Upper lobe of left lung (tissue), 6 donors: ENCODE data around the gene SUB1. TPM values are rescaled to one million over a fixed set of nuclear protein-coding genes. Genes with fewer than 3 reads are reported as not detected.

ENCODE experiments used
- ATAC-seq, 2 donors: fragments of 200-7000 bp; cut with Tn5 transposase; one replicate each; pipeline ENCODE4 v1.9.1; 2022; ENCODE audit warnings: mild to moderate bottlenecking in 2 of 2, moderate library complexity in 2 of 2; ENCODE audit not compliant: low FRiP score in 2 of 2
- DNase-seq, 2 donors: peaks; one replicate each; pipeline ENCODE4 v3.0.0-alpha.2; 2019 to 2020
- H3K27ac ChIP-seq, 4 donors: fragments of 200-600 bp; sonication (generic); one replicate each; pipeline ENCODE4 v1.5.1; 2016 to 2019
- H3K27me3 ChIP-seq, 4 donors: fragments of 200-600 bp; sonication (generic); one replicate each; pipeline ENCODE4 v1.5.1; 2017 to 2019
- H3K36me3 ChIP-seq, 4 donors: fragments of 200-600 bp; sonication (generic); one replicate each; pipeline ENCODE4 v1.5.1; 2016 to 2019
- H3K4me1 ChIP-seq, 4 donors: fragments of 200-600 bp; sonication (generic); one replicate each; pipeline ENCODE4 v1.5.1; 2018 to 2019
- H3K4me3 ChIP-seq, 4 donors: fragments of 200-600 bp; sonication (generic); one replicate each; pipeline ENCODE4 v1.5.1; 2017 to 2019; ENCODE audit warnings: mild to moderate bottlenecking in 2 of 4, moderate library complexity in 1 of 4
- H3K9me3 ChIP-seq, 4 donors: fragments of 200-600 bp; sonication (generic); one replicate each; pipeline ENCODE4 v1.5.1; 2018 to 2019
- CTCF ChIP-seq, 6 experiments: fragments of 450-650 bp in 4 of 6; fragments of 200-600 bp in 2 of 6; sonication (generic) in 2 of 6; IDR thresholded peaks; one replicate each; pipeline ENCODE4 v1.5.1; 2016 to 2019; ENCODE audit warnings: antibody characterized with exemption in 6 of 6
- EP300 ChIP-seq, 4 donors: sonication (generic); formaldehyde crosslinking; IDR thresholded peaks; one replicate each; pipeline ENCODE4 v1.5.1; 2017; ENCODE audit warnings: antibody characterized with exemption in 4 of 4, control low read depth in 2 of 4
- POLR2A ChIP-seq, 4 donors: fragments of 450-650 bp; IDR thresholded peaks; one replicate each; pipeline ENCODE4 v1.5.1; 2016 to 2017; ENCODE audit warnings: antibody characterized with exemption in 4 of 4, mild to moderate bottlenecking in 2 of 4
- POLR2AphosphoS5 ChIP-seq, 2 donors: sonication (generic); formaldehyde crosslinking; IDR thresholded peaks; one replicate each; pipeline ENCODE4 v1.5.1; 2017; ENCODE audit warnings: antibody characterized with exemption in 2 of 2
- WGBS, 2 donors: methylation state at CpG; one replicate each; pipeline ENCODE4 v1.1.5; 2017 to 2018; 5-methylcytosine and 5-hydroxymethylcytosine counted together
- total RNA-seq, 6 donors: library from RNA; depleted of rRNA in 4 of 6; stranded (reverse); fragments of >200 nt in 4 of 6; gene quantifications; one replicate each; pipeline versions ENCODE4 v1.1.0 to v1.2.1, GENCODE V29; 2016 to 2021
- donor health status: DM: no; HTN: no; CAD: no; lungs with moderate emphysema.
- donor health status: DM: no; HTN: yes; CAD: no; lungs with severe emphysema.

Gene SUB1
- total RNA-seq, 6 donors from 2014 or later, result 28.3 to 170 (median 95.6) TPM

GRCh38 chr5:32651638-32652037 lies 66.3 kb downstream of the SUB1 start:
- H3K4me1 ChIP-seq, result no peaks in the 10 kb centered on the region
- 47 to 53% methylated on average over 5 of the region's 5 CpGs for WGBS, 2 donors
- H3K9me3 ChIP-seq, result peaks cover 0 to 4% (median 2%) of the 10 kb centered on the region in 4 donors
- DNase-seq, result no peak
- H3K27ac ChIP-seq, result no peak overlapping the region
- no peaks in the 10 kb centered on the region for H3K36me3 ChIP-seq
- no peaks in the 10 kb centered on the region for H3K27me3 ChIP-seq
- TF ChIP-seq POLR2AphosphoS5 (IDR thresholded peaks at IDR 0.05) (no peak), CTCF (IDR thresholded peaks at IDR 0.05) (no peak), POLR2A (IDR thresholded peaks at IDR 0.05) (no peak), EP300 (IDR thresholded peaks at IDR 0.05) (no peak)
- no peak for ATAC-seq
- H3K4me3 ChIP-seq, result no peak overlapping the region

Other genes starting within 250 kb of the SUB1 start
- 10 to 100 TPM; 33.8 to 85.1 (median 50.2) TPM for gene ZFR, start 140.8 kb upstream of the SUB1 start, total RNA-seq
- 10 to 100 TPM in 5 of 6 donors, 1 to 10 TPM in 1; 6.3 to 53.3 (median 29.9) TPM for gene NPR3, start 125.8 kb downstream of the SUB1 start, total RNA-seq